ENCODE measurements around the gene EPDR1. TPM values are rescaled to one million over a fixed set of nuclear protein-coding genes. Genes with fewer than 3 reads are reported as not detected.

EPDR1 gene
- polyA plus RNA-seq, result 59.1 and 64.7 TPM in 2 replicates

DNA sequence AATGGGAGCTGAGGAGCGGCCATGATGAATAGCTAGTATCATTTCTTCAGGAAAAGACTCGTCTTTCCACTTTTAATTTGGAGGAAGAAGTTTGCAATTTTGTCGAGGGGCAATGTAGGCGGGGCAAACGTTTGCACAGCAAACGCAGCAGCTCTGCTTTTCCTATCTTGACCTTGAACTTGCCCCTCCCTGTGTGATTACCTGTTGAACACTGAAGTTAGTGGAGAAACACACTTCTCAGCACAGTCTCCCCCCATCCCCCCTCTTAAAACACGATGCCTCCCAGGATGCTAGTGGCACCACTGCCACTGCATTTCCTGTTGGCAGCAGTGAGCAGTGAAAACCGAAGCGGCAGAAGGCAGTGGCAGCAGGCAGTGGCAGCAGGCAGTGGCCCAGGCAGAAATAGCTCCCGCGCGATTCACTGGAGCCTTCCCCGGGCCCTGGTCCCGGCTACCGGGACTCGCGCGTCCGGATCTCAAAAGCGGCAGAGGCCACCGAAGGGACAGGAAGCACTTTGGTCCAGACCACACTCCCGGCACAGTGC, at the start of gene EPDR1:
Gene EPDR1, plus strand, starts transcription at position 336 of the 544 bp plus-strand sequence. CDS start 300 bp downstream, outside the sequence.

GRCh38 chr7:37916673-37917660, 3.5 kb upstream of the EPDR1 start, which contains the start of gene SFRP4:
Gene SFRP4, minus strand, starts transcription at chr7:37916817. Its CDS starts 280 bp downstream, at chr7:37916537.

Other genes with a start within 250 kb of the EPDR1 start
- not detected in 2 replicates for gene GPR141, start 236.9 kb upstream of the EPDR1 start, polyA plus RNA-seq
- not detected in 2 replicates for gene NME8, start 72.0 kb upstream of the EPDR1 start, polyA plus RNA-seq
- 0.36 TPM in 1 of 2 replicates, not detected in the other for gene SFRP4, start 3.8 kb upstream of the EPDR1 start, polyA plus RNA-seq